Measurements from ENCODE around the gene MSL1. TPM values are rescaled to one million over a fixed set of nuclear protein-coding genes. Genes with fewer than 3 reads are reported as not detected.

The MSL1 gene
- total RNA-seq, 4 donors from 2014 or later, result 70.6 to 117 (median 82.4) TPM

GRCh38 chr17:40180694-40181093 is 58.9 kb downstream of the MSL1 start:
- WGBS, 2 donors, result 28 to 37% methylated on average over 5 of the region's 5 CpGs
- intact Hi-C loops (cut with DNase I; ENCODE audit: low total_unique reads), result no loop called here
- TF ChIP-seq, protein P1, sequence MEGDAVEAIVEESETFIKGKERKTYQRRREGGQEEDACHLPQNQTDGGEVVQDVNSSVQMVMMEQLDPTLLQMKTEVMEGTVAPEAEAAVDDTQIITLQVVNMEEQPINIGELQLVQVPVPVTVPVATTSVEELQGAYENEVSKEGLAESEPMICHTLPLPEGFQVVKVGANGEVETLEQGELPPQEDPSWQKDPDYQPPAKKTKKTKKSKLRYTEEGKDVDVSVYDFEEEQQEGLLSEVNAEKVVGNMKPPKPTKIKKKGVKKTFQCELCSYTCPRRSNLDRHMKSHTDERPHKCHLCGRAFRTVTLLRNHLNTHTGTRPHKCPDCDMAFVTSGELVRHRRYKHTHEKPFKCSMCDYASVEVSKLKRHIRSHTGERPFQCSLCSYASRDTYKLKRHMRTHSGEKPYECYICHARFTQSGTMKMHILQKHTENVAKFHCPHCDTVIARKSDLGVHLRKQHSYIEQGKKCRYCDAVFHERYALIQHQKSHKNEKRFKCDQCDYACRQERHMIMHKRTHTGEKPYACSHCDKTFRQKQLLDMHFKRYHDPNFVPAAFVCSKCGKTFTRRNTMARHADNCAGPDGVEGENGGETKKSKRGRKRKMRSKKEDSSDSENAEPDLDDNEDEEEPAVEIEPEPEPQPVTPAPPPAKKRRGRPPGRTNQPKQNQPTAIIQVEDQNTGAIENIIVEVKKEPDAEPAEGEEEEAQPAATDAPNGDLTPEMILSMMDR (IDR thresholded peaks at IDR 0.05), result no peak
- TF ChIP-seq POLR2A (IDR thresholded peaks at IDR 0.05), result no peak
- DNase-seq (ENCODE audit: low spot score in 2 of 2), result peak; percentile 62 to 92
- H3K4me3 ChIP-seq (ENCODE audit: low read depth, poor library complexity, severe bottlenecking), result no peak overlapping the region

DNA sequence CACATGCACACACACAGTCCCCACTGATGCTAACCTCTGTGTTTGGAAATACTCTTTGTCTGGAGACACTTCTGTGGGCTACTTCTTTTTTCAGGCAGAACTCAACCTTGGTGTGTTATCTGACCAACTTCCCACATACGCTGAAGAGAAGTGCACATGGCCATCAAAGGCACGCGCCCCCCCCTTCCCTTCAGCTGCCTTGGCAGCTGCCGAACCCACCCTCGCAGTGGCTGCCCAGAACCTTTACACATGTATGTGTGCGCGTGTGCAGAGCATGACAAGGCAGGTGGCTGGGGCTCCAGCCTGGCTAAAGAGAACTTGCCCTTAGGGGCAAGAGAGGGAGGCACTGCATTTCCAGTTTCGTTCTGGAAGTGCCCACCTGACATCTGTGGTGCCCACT is 59.4 kb downstream of the MSL1 start:
- no peak overlapping the region for H3K4me3 ChIP-seq (ENCODE audit: low read depth, poor library complexity, severe bottlenecking)
- intact Hi-C loops (cut with DNase I; ENCODE audit: low total_unique reads), result no loop called here
- TF ChIP-seq POLR2A (IDR thresholded peaks at IDR 0.05), result no peak
- TF ChIP-seq, protein P1 (IDR thresholded peaks at IDR 0.05), result no peak
- DNase-seq (ENCODE audit: low spot score in 2 of 2), result no peak
- WGBS, 2 donors, result 46 to 53% methylated on average over 8 of the region's 8 CpGs

DNA sequence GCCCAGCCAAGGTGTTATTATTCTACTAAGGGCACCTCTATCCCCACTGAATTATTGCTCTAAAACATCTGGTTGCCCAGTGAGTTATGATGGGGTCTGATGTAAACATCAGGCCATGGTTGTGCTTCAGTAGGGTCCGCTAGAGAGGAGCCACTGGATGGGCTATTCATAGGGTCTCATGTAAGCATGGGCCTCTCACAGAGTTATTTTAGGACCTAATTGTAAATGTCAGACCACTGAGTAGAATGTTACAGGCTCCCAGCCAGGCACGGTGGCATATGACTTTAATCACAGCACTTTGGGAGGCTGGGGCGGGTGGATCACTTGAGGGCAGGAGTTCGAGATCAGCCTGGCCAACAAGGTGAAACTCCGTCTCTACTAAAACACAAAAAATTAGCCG is 60.8 kb downstream of the MSL1 start:
- DNase-seq (ENCODE audit: low spot score in 2 of 2), result no peak
- 73 to 76% methylated on average over 6 of the region's 6 CpGs for WGBS, 2 donors
- no peak overlapping the region for H3K4me3 ChIP-seq (ENCODE audit: low read depth, poor library complexity, severe bottlenecking)
- TF ChIP-seq, protein P1 (IDR thresholded peaks at IDR 0.05), result no peak
- no peak for TF ChIP-seq POLR2A (IDR thresholded peaks at IDR 0.05)
- intact Hi-C loops (cut with DNase I; ENCODE audit: low total_unique reads), result no loop called here

Small RNA genes within 50 kb of the gene (microRNA-seq; reads per million reads assigned to microRNA genes)
- gene MIR6866 (ENCODE audit: borderline number of aligned reads in 1 of 2, borderline replicate concordance in 2 of 2), result 2.3 to 4.8 reads per million in 2 donors

Other genes starting within 250 kb of the MSL1 start
- gene GSDMB, start 203.3 kb upstream of the MSL1 start, total RNA-seq, result 10 to 100 TPM in 1 of 4 donors, 1 to 10 TPM in 3; 4.8 to 34.2 (median 7.7) TPM
- 10 to 100 TPM; 58.1 to 84.0 (median 70.0) TPM for gene ORMDL3, start 194.4 kb upstream of the MSL1 start, total RNA-seq
- under 1 TPM in 1 of 4 donors, not detected in 3; 0.52 TPM for gene LRRC3C, start 194.2 kb upstream of the MSL1 start, total RNA-seq
- 100 to 1,000 TPM; 146 to 271 (median 163) TPM for gene GSDMA, start 159.0 kb upstream of the MSL1 start, total RNA-seq
- gene PSMD3, start 141.2 kb upstream of the MSL1 start, total RNA-seq, result 100 to 1,000 TPM; 106 to 154 (median 129) TPM
- gene CSF3, start 106.5 kb upstream of the MSL1 start, total RNA-seq, result under 1 TPM in 2 of 4 donors, not detected in 2; 0.21 to 0.45 TPM
- 10 to 100 TPM; 47.2 to 88.9 (median 62.9) TPM for gene MED24, start 67.6 kb upstream of the MSL1 start, total RNA-seq
- gene THRA, start 59.0 kb upstream of the MSL1 start, total RNA-seq, result 10 to 100 TPM; 28.2 to 56.8 (median 42.6) TPM
- gene NR1D1, start 21.4 kb upstream of the MSL1 start, total RNA-seq, result 100 to 1,000 TPM; 111 to 194 (median 148) TPM
- 10 to 100 TPM; 32.3 to 58.1 (median 53.0) TPM for gene CASC3, start 18.6 kb downstream of the MSL1 start, total RNA-seq
- gene RAPGEFL1, start 55.5 kb downstream of the MSL1 start, total RNA-seq, result 100 to 1,000 TPM; 273 to 467 (median 316) TPM
- 10 to 100 TPM; 14.5 to 24.3 (median 18.5) TPM for gene WIPF2, start 97.3 kb downstream of the MSL1 start, total RNA-seq
- 1 to 10 TPM in 2 of 4 donors, under 1 TPM in 2; 0.42 to 1.6 (median 1.0) TPM for gene CDC6, start 165.9 kb downstream of the MSL1 start, total RNA-seq
- 10 to 100 TPM; 18.1 to 38.0 (median 25.2) TPM for gene RARA, start 187.2 kb downstream of the MSL1 start, total RNA-seq
- gene GJD3, start 242.8 kb downstream of the MSL1 start, total RNA-seq, result not detected